ENCODE results near the gene DGCR2. TPM values are rescaled to one million over a fixed set of nuclear protein-coding genes. Genes with fewer than 3 reads are reported as not detected.
"Not testable (repeated sequence)": the region's sequence is repeated elsewhere in the genome, so short reads cannot be mapped to it uniquely, and the experiment has no call there.

The DGCR2 gene
- total RNA-seq, 2 donors from 2014 or later, result 43.8 to 89.3 TPM

DNA sequence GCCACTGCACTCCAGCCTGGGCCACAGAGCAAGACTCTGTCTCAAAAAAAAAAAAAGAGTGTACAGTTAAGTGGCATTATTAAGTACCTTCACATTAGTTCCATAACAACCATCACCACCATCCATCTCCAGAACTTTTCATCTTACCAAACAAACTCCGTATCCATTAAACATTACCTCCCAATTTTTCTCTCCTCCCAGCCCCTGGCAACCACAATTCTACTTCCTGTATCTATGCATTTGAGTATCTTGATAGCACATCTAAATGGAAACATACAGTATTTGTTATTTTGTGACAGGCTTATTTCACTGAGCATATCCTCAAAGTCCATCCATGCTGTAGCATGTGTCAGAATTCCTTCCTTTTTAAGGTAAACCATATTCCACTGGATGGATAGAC is 46.8 kb downstream of the DGCR2 start:
- intact Hi-C loops (cut with DNase I), result no loop called here
- H3K36me3 ChIP-seq (replicated peaks in 1 of 2; ENCODE audit: insufficient read depth in 1 of 2, low read depth in 2 of 2), result no peaks in the 10 kb centered on the region
- 88 to 93% methylated on average over 1 of the region's 1 CpG for WGBS, 2 donors

GRCh38 chr22:19072853-19073252 is 49.4 kb downstream of the DGCR2 start:
- DNase-seq; H3K4me3 ChIP-seq; H3K36me3 ChIP-seq (replicated peaks in 1 of 2; ENCODE audit: insufficient read depth in 1 of 2, low read depth in 2 of 2); ATAC-seq; H3K27me3 ChIP-seq; H3K27ac ChIP-seq; intact Hi-C loops (cut with DNase I); H3K9me3 ChIP-seq: not testable (repeated sequence)
- H3K4me1 ChIP-seq, result peaks cover 17% of the 10 kb centered on the region

More for the DNA sequence above, 46.8 kb downstream of the DGCR2 start:
- ATAC-seq (no peak), DNase-seq (no peak)
- TF ChIP-seq POLR2A (IDR thresholded peaks at IDR 0.05), result no peak
- TF ChIP-seq CTCF (IDR thresholded peaks at IDR 0.05), result no peak
- Histone ChIP-seq H3K4me1 (peaks cover 15% of the 10 kb centered on the region), H3K27ac (no peak overlapping the region), H3K27me3 (no peaks in the 10 kb centered on the region), H3K4me3 (no peak overlapping the region), H3K9me3 (no peaks in the 10 kb centered on the region)

- DNase-seq (no peak), ATAC-seq (no peak)
- Histone ChIP-seq H3K4me1 (peaks cover 8% of the 10 kb centered on the region), H3K36me3 (replicated peaks in 1 of 2; ENCODE audit: insufficient read depth in 1 of 2, low read depth in 2 of 2) (peaks cover 4 to 11% of the 10 kb centered on the region in 2 donors), H3K27ac (no peak overlapping the region), H3K9me3 (no peaks in the 10 kb centered on the region), H3K4me3 (no peak overlapping the region), H3K27me3 (no peaks in the 10 kb centered on the region)
- intact Hi-C loops (cut with DNase I), result no loop called here
- TF ChIP-seq POLR2A (IDR thresholded peaks at IDR 0.05) (no peak), CTCF (IDR thresholded peaks at IDR 0.05) (no peak)
- WGBS, 2 donors, result 69 to 86% methylated on average over 5 of the region's 5 CpGs
Measured at GRCh38 chr22:19070397-19071169, 51.6 kb downstream of the DGCR2 start.

DNA sequence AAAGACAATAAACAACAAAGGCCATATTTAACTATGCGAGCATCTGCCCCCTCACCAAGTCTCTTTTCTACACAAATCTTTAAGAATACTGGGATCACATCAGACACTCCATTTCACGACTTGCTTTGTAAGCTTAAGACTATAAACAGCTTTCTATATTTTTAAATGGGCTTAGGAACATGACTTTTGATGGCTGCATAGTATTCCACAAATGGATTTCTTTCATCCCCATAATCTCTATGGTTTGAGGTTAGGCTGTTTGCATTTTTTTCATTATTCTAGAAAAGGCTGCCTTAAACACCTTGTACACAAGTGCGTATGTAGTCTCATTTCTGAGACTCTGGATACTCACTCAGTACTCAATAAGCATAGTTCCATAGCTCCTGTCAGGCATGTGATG is 52.8 kb downstream of the DGCR2 start:
- Histone ChIP-seq H3K27ac (no peak overlapping the region), H3K9me3 (no peaks in the 10 kb centered on the region), H3K4me1 (peaks cover 8% of the 10 kb centered on the region), H3K36me3 (replicated peaks in 1 of 2; ENCODE audit: insufficient read depth in 1 of 2, low read depth in 2 of 2) (peaks cover 4 to 18% of the 10 kb centered on the region in 2 donors), H3K27me3 (no peaks in the 10 kb centered on the region), H3K4me3 (no peak overlapping the region)
- intact Hi-C loops (cut with DNase I), result no loop called here
- WGBS, 2 donors, result 98 to 100% methylated on average over 3 of the region's 3 CpGs
- DNase-seq, result no peak
- no peak for ATAC-seq
- TF ChIP-seq POLR2A (IDR thresholded peaks at IDR 0.05) (no peak), CTCF (IDR thresholded peaks at IDR 0.05) (no peak)

GRCh38 chr22:19068784-19069271 is 53.4 kb downstream of the DGCR2 start:
- intact Hi-C loops (cut with DNase I), result no loop called here
- peaks cover 8% of the 10 kb centered on the region for H3K4me1 ChIP-seq
- no peak overlapping the region for H3K4me3 ChIP-seq
- no peaks in the 10 kb centered on the region for H3K27me3 ChIP-seq
- no peak overlapping the region for H3K27ac ChIP-seq
- no peak for TF ChIP-seq CTCF (IDR thresholded peaks at IDR 0.05)
- DNase-seq, result no peak
- H3K9me3 ChIP-seq, result no peaks in the 10 kb centered on the region
- 39 to 80% methylated on average over 3 to 5 of the region's 5 CpGs for WGBS, 2 donors
- ATAC-seq, result no peak
- H3K36me3 ChIP-seq (replicated peaks in 1 of 2; ENCODE audit: insufficient read depth in 1 of 2, low read depth in 2 of 2), result peaks cover 4 to 20% of the 10 kb centered on the region in 2 donors

Measured in body of pancreas (tissue), 4 donors.